Measurements from ENCODE around the gene TSSK2.

DNA sequence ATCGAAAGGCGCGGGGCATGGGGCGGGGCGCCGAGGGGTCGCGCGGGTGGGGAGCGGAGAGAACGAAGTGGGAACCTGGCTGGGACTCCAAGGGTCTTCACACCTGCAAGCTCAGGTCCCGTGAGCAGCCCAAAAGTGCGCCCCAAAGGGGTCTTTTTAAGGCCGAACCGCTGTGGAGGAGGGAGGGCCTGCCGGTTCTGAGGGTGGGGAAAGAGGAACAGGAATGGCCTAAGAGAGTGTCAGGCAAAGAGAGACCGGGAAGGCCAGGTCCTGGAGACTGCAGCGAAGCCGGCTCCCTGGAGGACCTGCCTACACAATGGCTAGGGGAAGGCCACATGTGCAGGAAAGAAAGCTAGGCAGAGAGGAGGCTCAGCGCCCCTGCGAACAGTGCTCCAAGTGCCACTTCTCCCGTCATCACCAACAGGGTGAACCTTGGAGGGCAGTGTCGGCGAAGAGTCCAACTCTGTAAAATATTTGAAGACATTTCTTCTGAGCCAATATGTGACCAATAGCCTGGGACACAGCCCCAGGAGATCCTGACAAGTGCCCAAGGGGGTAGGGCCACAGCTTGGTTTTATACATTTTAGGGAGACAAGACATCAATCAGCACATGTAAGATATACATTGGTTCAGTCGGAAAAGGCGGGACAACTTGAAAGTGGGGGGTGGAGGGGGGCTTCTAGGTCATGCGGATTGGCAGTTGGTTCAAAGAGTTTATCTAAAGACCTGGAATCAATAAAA is 8.2 kb upstream of the TSSK2 start:
- TF ChIP-seq, protein P1, sequence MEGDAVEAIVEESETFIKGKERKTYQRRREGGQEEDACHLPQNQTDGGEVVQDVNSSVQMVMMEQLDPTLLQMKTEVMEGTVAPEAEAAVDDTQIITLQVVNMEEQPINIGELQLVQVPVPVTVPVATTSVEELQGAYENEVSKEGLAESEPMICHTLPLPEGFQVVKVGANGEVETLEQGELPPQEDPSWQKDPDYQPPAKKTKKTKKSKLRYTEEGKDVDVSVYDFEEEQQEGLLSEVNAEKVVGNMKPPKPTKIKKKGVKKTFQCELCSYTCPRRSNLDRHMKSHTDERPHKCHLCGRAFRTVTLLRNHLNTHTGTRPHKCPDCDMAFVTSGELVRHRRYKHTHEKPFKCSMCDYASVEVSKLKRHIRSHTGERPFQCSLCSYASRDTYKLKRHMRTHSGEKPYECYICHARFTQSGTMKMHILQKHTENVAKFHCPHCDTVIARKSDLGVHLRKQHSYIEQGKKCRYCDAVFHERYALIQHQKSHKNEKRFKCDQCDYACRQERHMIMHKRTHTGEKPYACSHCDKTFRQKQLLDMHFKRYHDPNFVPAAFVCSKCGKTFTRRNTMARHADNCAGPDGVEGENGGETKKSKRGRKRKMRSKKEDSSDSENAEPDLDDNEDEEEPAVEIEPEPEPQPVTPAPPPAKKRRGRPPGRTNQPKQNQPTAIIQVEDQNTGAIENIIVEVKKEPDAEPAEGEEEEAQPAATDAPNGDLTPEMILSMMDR (IDR thresholded peaks at IDR 0.05; ENCODE audit: insufficient read depth, low read depth, low read length): no peak
- TF ChIP-seq EZH2 (IDR thresholded peaks at IDR 0.05; ENCODE audit: insufficient read depth, low read length): no peak

All from astrocyte (in vitro differentiated cells and primary cell).